Colonic mucosa (tissue), 4 donors: Measurements from ENCODE around the gene ADA. TPM values are rescaled to one million over a fixed set of nuclear protein-coding genes. Genes with fewer than 3 reads are reported as not detected.

Experiments used
- DNase-seq: peaks from one replicate; pipeline ENCODE4 v3.0.0-alpha.2; 2020
- H3K27ac ChIP-seq: fragments of 200-600 bp; one replicate; pipeline ENCODE4 v1.8.0; 2021
- H3K27me3 ChIP-seq: fragments of 200-600 bp; one replicate; pipeline ENCODE4 v1.8.0; 2021
- H3K36me3 ChIP-seq: fragments of 200-600 bp; one replicate; pipeline ENCODE4 v1.8.0; 2021
- H3K4me1 ChIP-seq: fragments of 200-600 bp; one replicate; pipeline ENCODE4 v1.8.0; 2021; ENCODE audit warnings: mild to moderate bottlenecking
- H3K4me3 ChIP-seq: fragments of 200-600 bp; one replicate; pipeline ENCODE4 v1.8.0; 2021
- H3K9ac ChIP-seq, 2 donors: one replicate each; pipeline ENCODE4 v1.7.0; 2013; ENCODE audit warnings: control low read depth in 2 of 2, low read depth in 2 of 2, low read length in 2 of 2
- H3K9me3 ChIP-seq: fragments of 200-600 bp; one replicate; pipeline ENCODE4 v1.8.0; 2021
- intact Hi-C: fragments of 100-400 bp; cut with DNase I; formaldehyde crosslinking; loops from one replicate; pipeline ENCODE4 v1.14.1; 2022
- total RNA-seq, 2 donors: library from RNA; stranded (reverse); fragmentation: NEBNext Ultra II Directional in 1 of 2; extraction: Animal tissue kit (Norgen Biotek cat#: 25700) in 1 of 2; gene quantifications; one replicate each; pipeline ENCODE4 v1.2.1, GENCODE V29; 2021
- TF ChIP-seq, protein P1 (sequence below): fragments of 200-600 bp; IDR thresholded peaks from one replicate; pipeline ENCODE4 v1.8.0; 2022; ENCODE audit warnings: antibody characterized with exemption, mild to moderate bottlenecking
- donor health status: healthy.
- donor health status: DM: no; HTN: no; CAD: no.
- donor health status: DM: no; HTN: no; CAD: no.

ADA gene
- total RNA-seq, 2 donors from 2014 or later = 2.4 to 4.5 TPM

- Histone ChIP-seq H3K27me3 (no peaks in the 10 kb centered on the region), H3K4me3 (no peak overlapping the region), H3K9ac (no peak overlapping the region), H3K27ac (no peak overlapping the region), H3K9me3 (no peaks in the 10 kb centered on the region), H3K4me1 (no peaks in the 10 kb centered on the region), H3K36me3 (no peaks in the 10 kb centered on the region)
- TF ChIP-seq, protein P1, sequence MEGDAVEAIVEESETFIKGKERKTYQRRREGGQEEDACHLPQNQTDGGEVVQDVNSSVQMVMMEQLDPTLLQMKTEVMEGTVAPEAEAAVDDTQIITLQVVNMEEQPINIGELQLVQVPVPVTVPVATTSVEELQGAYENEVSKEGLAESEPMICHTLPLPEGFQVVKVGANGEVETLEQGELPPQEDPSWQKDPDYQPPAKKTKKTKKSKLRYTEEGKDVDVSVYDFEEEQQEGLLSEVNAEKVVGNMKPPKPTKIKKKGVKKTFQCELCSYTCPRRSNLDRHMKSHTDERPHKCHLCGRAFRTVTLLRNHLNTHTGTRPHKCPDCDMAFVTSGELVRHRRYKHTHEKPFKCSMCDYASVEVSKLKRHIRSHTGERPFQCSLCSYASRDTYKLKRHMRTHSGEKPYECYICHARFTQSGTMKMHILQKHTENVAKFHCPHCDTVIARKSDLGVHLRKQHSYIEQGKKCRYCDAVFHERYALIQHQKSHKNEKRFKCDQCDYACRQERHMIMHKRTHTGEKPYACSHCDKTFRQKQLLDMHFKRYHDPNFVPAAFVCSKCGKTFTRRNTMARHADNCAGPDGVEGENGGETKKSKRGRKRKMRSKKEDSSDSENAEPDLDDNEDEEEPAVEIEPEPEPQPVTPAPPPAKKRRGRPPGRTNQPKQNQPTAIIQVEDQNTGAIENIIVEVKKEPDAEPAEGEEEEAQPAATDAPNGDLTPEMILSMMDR = no peak
- intact Hi-C loops = no loop called here
- no peak for DNase-seq
Observed at GRCh38 chr20:44666066-44666465, 14.6 kb upstream of the ADA start.

DNA sequence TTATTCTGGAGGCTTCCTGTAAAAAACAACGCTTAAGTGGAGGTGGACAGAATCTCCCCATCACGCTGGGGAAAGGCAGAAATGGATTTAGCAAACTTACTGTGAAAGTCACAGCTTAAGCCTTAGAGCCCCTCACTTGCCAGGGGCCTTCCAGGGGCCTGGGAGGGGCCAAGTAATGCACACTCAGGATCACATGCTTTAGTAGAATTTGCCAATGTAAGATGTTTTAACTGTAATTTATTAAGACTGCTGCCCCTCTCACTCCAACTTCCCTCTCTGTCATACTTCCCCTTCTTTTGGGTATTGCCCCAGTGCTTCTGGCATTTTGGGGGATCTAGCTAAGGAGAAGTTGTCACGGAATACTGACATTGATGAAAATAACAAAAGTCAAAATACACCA lies 12.6 kb upstream of the ADA start:
- intact Hi-C loops = no loop called here
- Histone ChIP-seq H3K4me1 (no peaks in the 10 kb centered on the region), H3K9ac (no peak overlapping the region), H3K36me3 (no peaks in the 10 kb centered on the region), H3K4me3 (no peak overlapping the region), H3K27me3 (no peaks in the 10 kb centered on the region), H3K9me3 (no peaks in the 10 kb centered on the region), H3K27ac (no peak overlapping the region)
- no peak for DNase-seq
- TF ChIP-seq, protein P1 = no peak

DNA sequence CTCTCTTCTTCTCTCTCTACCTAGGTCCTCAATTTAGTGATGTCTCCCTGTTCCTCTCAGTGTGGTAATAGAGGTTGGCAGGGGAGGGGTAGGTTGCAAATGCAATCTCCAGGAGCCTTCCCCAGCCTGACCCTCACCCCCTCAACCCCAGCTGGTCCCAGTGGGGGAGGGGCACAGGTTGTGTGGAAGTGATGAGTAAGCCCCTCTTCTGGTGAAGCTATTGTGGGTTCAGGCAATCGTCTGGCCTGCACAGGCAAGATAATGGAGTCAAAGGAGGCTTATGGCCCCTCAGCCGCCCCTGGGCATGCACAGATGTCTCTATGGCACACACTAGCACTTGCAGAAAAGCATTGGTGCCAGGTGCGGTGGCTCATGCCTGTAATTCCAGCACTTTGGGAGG lies 10.8 kb upstream of the ADA start:
- H3K9me3 ChIP-seq = no peaks in the 10 kb centered on the region
- no peak overlapping the region for H3K9ac ChIP-seq
- H3K36me3 ChIP-seq = no peaks in the 10 kb centered on the region
- H3K27ac ChIP-seq = no peak overlapping the region
- H3K4me1 ChIP-seq = no peaks in the 10 kb centered on the region
- no peaks in the 10 kb centered on the region for H3K27me3 ChIP-seq
- intact Hi-C loops = no loop called here
- no peak overlapping the region for H3K4me3 ChIP-seq
- DNase-seq = no peak
- TF ChIP-seq, protein P1 = no peak

DNA sequence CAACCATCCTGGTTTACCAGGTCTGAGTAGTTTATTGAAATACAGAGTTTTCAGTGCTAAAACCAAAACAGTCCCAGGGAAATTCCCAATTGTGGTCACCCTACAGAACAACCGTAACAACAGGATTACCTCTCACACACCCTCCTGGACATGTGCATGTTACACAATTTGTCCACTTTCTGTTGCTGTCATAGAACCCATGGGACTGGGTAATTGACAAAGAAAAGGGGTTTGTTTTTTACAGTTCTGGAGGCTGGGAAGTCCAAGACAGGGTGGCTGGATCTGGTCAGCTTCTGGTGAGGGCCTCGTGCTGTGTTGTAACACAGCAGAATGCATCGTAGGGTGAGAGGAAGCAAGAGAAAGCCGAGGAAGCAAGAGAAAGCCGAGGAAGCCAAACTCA lies 9.1 kb upstream of the ADA start:
- Histone ChIP-seq H3K4me1 (no peaks in the 10 kb centered on the region), H3K27me3 (no peaks in the 10 kb centered on the region), H3K4me3 (no peak overlapping the region), H3K9ac (no peak overlapping the region), H3K36me3 (no peaks in the 10 kb centered on the region), H3K27ac (no peak overlapping the region), H3K9me3 (no peaks in the 10 kb centered on the region)
- no peak for DNase-seq
- intact Hi-C loops = no loop called here
- TF ChIP-seq, protein P1 = no peak

DNA sequence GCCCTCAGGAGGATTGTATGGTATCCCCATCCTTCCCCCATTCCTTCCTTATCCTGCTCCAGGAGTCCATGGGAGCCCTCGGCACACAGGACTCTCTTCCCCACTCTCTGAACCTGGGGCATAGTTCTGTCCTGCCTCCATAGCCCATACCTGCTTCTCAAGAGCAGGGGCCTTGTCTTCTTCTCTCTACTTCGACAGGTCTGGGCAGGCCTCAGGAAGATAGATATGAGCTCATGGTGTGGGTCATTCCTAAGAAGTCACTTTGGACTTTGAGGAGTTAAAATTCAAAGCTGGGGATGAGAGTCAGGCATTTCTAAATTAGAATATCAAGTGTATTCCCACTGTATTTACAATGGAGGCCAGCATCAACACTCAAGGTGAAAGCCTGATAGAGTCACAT lies 8.4 kb upstream of the ADA start:
- intact Hi-C loops = no loop called here

More for the DNA sequence above, 8.4 kb upstream of the ADA start:
- DNase-seq = no peak
- Histone ChIP-seq H3K9ac (no peak overlapping the region), H3K36me3 (no peaks in the 10 kb centered on the region), H3K9me3 (no peaks in the 10 kb centered on the region), H3K27ac (no peak overlapping the region), H3K4me1 (no peaks in the 10 kb centered on the region), H3K4me3 (no peak overlapping the region), H3K27me3 (no peaks in the 10 kb centered on the region)
- TF ChIP-seq, protein P1 = no peak
